ENCODE measurements around the gene C1orf21.

The C1orf21 gene

GRCh38 chr1:184387476-184388318, 868 bp downstream of the C1orf21 start:
- DNase-seq: no peak

DNA sequence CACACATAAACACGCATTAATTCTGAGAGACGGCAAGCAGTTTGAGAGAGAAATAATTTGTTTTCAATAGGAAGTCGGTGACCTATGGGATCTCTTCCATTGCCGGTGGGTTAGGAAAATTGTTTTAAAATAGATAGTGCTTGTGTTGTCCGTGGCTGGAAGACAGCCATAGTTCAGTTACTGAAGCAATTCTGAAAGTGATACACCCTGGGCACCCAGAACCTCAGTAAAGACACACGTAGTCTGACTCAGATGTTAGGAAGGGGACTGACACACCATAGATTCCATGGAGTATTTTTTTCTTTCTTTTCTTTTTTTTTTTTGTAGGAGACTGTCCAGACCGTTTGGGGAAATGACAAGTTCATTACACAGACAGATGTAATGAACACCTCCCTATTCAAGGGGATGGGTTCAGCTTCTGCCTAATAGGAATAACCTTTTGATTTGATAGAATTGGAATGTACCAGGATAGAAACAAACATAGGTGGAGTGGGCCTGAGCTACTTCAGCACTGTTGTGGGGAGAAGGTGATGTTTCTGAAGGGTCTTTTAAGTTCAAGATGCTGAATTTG, 1.6 kb downstream of the C1orf21 start:
- no peak for DNase-seq

GRCh38 chr1:184388971-184389370, 2.1 kb downstream of the C1orf21 start:
- no peak for DNase-seq

DNA sequence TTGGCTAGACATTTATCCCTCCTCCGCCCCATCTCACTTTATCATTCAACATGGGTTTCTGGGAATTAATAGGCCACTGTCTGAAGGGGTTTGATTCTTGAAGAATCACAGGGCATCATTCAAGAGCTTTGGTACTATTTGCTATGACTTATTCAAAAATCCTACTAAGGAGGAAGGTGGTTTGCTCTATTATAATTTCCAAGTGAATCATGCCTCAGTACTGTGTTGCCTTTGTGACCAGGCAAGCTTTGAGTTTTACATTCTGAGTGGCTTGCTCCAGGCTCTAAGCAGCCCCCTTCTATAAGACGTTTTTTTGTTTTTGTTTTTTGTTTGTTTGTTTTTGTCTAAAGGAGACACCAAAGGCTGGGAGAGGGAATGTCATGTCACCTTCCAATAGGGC, 2.6 kb downstream of the C1orf21 start:
- no peak for DNase-seq

DNA sequence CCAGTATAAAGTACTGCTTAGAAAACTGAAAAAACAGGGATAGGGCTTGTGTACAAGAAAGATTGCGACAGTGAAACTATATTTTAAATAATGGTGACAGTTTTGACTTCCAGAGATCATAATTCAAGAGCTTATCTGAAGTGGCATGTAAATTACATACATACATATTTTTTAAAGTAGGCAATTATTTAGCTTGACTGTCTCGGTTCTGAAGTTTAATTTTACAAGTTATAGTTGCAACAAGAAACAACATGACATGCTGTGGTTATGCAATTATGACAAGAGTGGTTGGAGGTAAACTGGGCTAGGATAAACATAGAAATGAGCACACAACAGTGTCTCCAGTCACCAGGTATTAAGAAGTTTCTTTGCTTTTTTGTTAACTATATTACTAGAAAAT, 4.1 kb downstream of the C1orf21 start:
- DNase-seq: no peak

- no peak for DNase-seq
These were observed 5.2 kb downstream of the C1orf21 start for GRCh38 chr1:184392067-184392466.

DNA sequence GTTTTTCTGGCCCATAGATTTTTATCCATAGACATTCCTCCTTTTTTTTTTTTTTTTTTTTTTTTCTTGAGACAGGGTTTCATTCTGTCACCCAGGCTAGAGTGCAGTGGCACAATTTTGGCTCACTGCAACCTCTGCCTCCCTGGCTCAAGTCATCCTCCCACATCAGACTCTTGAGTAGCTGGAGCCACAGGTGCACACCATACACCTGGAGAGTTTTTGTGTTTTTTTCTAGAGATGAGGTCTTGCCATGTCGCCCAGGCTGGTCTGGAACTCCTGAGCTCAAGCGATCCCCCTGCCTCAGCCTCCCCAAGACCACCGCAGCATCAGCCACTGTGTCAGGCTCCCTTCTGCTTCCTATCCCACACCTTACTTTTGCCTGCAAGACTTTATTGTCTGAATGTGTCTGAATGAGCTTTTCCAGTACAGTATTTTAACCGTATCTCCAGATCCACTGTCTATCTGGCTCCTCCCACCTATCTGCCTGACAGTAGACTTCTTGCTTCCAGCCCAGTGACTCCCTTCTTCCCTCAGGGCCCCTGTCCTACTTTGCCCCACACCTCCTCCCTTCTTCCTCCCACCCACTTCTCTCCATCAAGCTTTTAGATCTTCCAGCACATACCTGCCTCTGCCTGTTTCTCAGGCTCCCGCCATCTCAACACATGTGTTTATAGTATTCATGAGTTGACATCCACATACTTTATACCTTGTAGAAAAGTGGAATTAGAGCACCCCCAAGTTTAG, 6.1 kb downstream of the C1orf21 start:
- DNase-seq: no peak

- no peak for DNase-seq
These were observed 7.1 kb downstream of the C1orf21 start for GRCh38 chr1:184393962-184394361.

DNA sequence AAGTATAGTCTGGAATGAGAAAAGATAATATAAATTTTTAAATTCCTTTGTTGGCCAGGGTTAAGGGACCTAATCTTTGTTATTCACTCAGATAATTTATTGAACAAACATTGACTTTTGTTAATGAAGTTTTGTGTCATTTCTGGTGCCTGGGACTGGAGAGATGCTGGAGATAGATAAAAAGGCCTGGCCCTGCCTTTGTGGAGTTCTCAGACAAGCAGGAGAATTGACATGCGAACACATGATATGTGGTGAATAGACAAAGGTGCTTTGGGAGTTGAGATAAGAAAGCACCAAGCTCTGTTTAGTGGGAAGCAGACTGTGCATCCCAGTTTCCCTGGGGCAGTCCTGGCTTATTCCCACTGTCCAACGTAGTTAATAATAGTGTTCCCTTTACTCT, 8.5 kb downstream of the C1orf21 start:
- DNase-seq: no peak

GRCh38 chr1:184395937-184396480, 9.2 kb downstream of the C1orf21 start:
- DNase-seq: no peak

DNA sequence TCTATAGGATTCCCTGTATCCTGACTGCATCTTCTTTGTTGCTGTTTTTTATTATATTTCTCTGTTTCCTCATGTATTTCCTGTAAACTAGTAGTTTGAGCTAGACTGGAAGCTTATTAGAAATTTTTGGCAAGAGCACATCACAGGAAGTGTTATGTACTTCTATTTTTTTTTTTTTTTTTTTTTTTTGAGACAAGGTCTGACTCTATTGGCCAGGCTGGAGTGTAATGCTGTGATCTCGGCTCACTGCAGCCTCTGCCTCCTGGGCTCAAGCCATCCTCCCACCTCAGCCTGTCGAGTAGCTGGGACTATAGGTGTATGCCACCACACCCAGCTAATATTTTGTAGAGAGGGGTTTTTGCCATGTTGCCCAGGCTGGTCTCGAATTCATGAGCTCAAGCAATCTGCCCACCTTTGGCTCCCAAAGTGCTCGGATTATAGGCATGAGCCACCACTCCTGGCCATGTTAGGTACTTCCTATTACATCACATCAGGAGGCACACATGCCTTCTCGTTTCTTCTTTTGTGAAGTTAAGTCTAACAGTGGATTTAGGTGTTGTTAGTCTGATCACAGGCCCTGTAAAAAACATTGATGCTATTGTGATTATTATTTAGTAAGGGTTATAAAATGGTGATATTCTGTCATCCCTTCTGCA, 12.5 kb downstream of the C1orf21 start:
- no peak for DNase-seq

DNA sequence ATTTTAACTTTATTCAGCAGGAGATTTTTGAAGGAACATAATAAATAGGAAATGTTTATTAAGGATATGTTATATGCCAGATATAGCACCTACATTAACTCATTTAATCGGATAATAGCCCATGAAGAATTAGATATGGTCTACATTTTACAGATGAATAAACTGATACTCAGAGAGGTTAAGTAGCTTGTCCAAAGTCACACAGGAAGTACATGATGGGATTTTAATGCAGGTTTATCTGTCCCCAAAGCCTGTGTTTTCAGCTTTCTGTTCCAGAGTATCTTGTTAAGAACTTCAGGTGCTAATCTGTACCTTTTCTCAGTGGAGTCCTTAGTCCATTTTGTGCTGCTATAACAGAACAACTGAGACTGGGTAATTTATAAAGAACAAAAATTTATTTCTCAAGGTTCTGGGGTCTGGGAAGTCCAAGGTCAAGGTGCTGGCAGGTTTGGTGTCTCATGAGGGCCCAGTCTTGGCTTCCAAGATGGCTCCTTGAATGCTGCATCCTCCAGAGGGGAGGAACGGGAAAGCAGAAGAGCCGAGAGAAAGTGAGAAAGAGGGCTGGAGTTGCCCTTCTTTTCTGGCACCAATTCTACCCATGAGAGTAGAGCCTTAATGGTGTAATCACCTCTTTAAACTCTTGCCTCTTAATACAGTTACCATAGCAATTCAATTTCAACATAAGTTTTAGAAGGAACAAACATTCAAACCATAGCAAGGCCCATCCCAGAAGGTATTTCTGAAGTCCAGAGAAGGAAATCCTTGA, 17.3 kb downstream of the C1orf21 start:
- no peak for DNase-seq

DNA sequence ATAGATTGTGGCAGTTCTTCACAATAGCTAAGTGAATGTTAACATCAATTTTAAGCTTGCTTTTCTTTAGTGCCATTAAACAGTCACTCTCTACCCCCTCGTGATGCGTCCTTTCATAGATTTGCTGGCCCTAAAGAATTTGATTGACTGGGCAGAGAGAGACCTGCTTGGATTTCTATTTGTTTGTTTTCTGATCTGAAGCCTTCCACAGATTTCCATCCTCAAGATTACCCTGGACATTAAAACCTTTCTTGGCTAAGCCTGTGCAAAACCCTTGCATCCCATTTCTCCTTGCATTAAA, 17.8 kb downstream of the C1orf21 start:
- no peak for DNase-seq

GRCh38 chr1:184405094-184405800, 18.4 kb downstream of the C1orf21 start:
- DNase-seq: no peak

DNA sequence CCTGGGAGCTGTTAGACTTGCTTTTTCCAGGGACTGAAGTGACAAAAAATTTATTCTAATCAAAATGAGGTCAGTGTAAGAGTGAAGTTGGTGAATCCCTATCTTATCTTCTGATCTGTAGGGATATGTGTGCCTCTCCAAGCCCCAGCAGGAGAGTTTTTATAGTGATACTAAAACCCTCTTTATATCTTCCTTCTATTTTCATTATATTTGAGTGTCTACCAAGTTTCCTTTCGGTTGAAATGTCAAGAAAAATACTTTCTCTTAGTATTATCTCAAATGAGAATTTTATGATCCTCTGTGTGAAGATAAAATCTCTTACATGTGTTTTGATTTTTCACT, 18.9 kb downstream of the C1orf21 start:
- no peak for DNase-seq

DNA sequence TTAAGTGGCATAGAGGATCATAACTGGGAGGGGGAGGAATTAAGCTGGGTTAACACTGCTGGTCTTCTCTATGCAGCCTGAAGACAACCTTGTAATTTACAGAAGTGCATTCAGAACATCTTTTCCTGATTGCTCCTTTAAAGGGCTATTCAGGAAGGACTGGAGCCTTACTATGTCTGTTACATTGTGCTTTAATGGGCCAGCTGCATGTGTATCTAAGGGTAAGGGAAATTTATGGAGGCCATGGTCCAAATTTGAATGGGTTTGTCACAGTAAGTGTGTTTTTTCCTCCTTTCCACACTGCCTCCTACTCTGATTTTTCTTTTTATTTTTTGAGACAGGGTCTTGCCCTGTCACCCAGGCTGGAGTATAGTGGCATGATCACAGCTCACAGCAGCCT, 19.6 kb downstream of the C1orf21 start:
- no peak for DNase-seq

- peak; percentile 49 for DNase-seq
These were observed 21.1 kb downstream of the C1orf21 start for GRCh38 chr1:184407816-184408510.

- DNase-seq: no peak
These were observed 21.8 kb downstream of the C1orf21 start for GRCh38 chr1:184408580-184408979.

DNA sequence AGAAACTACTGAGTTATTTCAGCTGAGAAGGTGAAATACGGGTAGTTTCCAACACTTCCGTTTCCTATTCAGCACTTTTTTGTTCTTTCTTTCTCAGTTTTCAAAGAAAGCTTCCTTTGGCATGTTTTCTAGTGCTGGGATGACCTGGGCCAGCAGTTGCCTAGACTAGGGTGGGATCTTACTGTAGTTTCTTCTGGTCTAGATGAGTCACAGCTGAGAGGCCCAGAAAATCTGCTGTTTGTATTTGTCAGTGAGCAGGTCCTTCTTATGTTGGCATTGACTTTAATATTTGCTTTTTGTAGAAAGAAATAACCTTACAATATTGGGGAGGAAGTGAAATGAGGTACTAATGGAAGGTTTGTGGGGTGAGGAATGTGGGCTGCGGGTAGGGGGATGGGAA, 22.2 kb downstream of the C1orf21 start:
- no peak for DNase-seq

DNA sequence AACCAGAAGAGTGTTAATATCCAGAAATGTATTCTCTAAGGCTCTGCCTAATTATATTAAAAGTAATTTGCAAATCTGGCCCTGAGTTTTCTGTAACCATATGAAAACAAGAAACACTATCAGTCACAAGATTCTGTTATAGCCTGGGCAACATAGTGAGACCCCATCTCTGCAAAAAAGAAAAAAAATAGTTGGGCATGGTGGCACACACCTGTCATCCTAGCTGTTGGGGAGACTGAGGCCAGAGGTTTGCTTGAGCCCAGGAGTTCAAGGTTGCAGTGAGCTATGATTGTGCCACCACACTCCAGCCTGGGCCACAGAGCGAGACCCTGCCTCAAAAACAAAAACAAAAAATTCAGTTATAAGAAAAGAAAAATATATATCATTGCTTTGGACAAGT, 25.6 kb downstream of the C1orf21 start:
- DNase-seq: no peak

- DNase-seq: no peak
These were observed 29.7 kb downstream of the C1orf21 start for GRCh38 chr1:184416481-184416880.

Measured in NCI-H2081 treated with DMSO at 0.1 percent for 48 hours (cell line).